ENCODE data around the gene TSEN2.
"Not testable (repeated sequence)": the region's sequence is repeated elsewhere in the genome, so short reads cannot be mapped to it uniquely, and the experiment has no call there.

The TSEN2 gene

DNA sequence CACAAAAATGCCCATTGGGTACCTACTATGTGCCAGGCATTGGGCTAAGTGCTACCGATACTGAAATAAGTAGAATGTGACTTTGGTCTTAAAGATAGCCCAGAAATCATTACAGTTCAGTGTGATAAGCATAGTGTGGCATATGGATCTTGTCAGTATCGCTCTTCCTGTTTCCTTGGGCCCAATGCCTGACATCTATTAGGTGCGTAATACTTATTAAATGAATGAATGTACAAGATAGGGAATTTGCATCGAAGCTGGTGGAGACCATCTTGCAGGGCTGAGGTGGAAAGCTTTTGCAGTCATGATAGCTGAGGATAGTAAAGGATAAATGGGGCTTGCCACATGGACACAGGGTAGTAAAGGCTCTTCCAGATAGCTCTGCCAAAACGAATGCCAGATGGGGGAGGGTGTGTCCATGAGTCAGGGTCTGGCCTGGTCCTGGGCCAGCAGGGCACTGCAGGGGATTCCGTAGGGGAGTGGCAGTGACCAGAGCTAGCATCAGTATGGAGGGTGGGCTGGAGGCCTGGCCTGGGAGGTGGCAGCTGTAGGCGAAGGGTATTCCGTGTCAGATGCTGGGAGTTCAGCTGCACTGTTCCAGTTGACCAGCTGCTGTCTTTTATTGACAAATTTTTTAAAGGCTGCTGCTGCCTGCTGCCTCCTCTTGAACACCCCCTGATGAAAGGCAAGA is 23.5 kb downstream of the TSEN2 start:
- peak; percentile 58 for DNase-seq

DNA sequence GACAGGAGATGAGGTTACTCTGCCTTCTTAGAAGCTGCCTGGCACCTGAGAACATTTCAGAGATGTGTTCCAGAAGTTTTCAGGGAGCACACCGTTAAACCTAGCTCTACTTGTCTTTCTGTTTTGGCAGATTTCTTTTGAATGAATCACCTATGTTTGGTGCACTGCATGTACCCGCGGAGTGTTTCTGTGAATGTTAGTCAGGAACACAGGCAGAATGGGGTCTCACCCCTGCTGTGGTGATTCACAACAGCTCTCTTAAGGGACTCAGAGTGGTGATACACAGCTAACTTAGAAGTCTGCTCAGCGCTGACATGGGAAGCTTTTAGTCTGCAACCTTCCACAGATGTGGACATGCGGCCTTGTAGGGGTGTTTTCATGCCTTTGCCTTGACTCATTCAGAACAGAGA is 24.0 kb downstream of the TSEN2 start:
- no peak for DNase-seq

DNA sequence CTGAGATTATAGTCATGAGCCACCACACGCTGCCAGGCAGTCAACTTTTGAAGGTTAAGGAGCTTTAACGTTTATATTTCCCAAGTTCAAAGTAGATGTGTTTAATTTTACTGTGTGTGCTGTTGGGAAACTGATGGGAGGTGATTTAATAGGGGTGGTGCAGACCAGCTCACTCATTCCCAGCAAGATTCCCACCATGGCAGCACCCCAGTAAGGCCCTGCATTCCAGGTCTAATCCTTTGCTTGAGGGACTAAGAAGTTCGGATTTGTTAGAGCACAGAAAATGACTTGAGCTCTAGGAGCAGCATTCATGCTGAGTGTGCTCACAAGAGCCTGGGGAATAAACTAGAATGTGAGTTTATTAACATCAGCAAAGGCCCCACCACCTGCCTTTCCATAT is 25.2 kb downstream of the TSEN2 start:
- DNase-seq, result no peak

DNA sequence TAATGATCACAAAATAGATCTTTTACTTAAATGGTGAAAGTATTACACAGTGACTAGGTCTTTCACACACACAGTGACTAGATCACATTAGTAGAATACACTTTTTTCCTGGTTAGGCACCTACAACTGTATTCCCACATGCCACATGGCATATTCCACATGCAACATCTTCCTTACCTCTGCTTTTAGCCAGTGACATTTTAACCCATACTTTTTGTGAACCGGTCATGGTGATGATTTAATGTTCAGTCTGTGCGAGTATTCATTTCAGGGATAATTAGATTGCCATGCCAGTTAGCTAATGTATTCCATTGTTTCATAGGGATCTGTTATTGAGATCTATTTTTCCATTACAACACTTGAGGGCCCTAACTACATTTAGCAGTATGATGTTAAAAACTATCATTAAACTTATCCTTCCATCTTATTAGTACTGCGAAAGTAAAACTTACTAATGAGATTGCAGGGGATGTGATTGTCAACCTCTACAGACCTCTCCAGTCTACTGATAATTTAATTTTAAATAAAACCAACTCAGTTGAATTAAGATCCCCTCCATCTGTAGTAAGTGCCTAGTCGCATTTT is 28.3 kb downstream of the TSEN2 start:
- DNase-seq, result no peak

DNA sequence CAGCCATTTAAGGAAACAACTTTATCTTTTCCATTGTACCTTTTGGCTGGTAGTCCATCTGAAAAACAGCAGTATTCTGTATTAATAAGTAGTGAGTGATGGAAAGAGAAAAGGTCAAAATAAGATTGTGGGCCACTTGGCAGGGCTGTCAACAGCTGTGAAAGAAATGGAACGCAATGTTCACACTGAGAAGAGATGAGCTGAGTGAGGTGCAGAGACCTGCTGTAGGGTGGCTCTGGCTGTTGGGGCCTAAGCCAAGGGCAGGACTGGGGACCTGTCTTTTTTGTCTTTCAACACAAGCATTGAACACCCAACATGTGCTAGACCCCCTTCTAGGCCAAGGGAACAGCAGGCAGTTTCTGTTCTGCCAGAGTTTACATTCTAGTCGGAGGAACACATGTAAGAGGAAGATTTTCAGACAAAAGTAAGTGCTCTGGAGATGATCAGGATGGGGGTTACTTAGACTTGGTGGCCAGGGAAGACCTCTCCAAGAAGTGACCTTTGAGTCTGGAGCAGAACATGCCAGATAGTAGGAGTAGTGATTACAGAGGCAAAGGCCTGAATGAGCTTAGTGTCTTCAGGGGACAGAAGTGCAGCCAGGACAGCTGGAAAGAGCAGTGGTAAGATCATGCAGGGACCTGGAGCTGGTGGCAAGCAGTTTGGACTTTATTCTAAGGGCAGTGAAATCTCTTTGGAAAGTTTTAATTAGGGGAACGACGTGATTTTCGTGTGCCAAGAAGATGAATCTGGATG is 29.6 kb downstream of the TSEN2 start:
- no peak for DNase-seq

DNA sequence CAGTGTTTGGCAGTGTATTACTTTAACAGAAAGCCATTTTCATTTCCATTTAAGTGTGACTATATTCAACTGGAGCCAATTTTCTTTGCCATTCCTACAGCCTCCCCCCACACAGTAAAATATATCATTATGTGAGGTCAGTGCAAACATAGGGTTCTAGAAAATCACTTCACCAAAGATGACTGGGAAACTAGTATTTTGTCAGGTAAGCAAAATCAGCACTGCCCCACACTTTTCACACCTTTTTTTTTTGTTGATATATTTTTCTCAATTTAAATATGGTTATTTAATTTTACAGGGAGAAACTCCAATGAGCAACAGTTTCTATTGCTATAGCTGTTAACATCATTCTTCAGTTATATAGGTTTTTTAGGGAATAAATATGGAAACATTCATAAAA is 31.4 kb downstream of the TSEN2 start:
- no peak for DNase-seq

DNA sequence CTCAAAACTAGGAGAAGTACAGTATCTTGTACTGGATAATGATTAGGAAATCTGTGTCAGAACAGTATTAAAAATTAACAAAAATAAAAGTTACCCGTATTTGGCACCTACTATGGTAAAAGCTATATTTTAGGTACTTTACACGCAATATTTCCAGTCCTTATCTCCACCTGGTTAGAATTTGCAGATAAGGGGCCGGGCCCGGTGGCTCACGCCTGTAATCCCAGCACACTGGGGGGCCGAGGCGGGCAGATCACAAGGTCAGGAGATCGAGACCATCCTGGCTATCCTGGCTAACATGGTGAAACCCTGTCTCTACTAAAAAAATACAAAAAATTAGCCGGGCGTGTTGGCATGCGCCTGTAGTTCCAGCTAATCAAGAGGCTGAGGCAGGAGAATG is 32.6 kb downstream of the TSEN2 start:
- no peak for DNase-seq

DNA sequence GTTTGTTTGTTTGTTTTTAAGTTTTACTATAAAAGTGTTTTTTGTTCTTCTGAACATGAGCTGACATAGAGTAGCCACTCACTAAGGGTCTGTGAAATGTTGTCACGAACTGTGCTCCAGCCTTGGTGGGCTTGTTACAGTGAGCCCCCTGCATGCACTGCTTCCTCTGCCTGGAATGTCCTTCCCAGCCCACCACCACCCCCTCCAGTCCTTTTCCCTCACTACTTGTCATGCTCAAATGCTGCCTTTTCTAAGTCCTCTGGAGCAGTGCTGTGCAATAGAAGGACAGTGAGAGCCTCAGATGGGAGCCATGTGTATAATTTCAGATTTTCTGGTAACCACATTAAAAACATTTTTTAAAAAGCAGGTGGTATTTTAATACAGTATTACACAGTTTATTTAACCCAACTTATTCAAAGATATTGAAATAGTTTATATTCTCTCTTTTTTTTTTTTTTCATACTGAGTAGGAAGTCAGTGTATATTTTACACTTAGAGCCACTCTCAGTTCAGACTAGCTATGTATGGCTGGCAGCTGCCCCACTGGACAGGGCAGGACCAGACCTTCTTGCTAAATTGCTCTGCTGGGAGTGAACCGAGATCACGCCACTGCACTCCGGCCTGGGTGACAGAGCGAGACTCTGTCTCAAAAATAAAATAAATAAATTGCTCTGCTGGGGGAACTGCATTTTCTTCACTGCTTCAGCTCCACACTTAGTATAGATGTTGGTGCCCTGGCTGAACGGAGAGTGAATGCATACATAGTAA is 34.2 kb downstream of the TSEN2 start:
- DNase-seq, result no peak

DNA sequence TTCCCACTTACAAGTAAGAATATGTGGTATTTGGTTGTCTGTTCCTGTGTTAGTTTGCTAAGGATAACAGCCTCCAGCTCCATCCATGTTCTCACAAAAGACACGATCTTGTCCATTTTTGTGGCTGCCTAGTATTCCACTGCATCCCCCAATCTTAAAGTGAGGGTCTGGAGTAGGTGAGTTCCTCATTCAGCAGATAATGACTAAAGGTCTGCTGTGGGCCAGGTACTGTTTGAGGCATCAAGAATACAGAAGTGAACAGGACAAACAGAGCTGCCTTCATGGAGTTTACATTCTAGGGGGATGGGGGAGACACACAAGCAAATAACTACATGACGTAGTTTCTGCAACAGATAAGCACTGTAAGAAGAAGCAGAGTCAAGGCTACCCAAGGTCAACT is 36.7 kb downstream of the TSEN2 start:
- DNase-seq, result no peak

DNA sequence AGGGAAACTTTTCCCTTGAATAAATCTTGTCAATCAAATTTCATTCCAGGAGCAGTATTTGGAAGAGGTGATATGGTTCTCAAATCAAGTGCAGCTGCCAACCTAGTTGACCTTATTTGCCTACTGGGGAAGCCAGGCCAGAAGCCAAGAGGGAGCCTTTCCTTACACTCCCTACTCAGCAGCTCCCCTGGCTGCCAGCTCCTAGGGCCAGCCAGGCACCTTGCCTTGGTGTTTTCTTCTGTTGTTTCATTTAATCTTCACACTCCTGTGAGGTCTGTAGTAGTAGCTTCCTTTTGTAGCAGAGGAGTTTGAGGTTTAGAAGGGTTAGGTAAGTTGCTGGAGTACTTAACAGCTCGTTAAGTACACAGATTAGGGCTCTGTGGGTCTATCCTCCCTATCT is 38.4 kb downstream of the TSEN2 start:
- DNase-seq, result no peak

DNA sequence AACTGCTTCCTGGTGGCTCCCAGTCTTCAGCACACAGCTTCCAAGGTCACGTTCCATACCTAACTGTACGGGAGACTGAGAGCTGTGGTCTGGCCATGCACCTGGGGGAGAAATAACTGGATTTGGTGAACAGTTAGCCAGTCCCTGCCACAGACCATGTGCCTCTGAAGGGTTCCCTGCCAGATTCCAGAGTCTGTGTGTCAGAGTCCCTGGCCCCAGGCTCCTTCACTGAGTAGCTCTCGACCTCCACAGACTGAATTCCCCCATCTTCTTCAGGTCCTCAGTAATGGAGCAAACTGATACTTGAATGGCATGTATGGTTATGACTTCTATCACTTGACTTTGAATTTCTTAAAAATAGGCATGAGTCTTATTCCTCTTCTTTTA is 43.5 kb downstream of the TSEN2 start:
- DNase-seq, result no peak

DNA sequence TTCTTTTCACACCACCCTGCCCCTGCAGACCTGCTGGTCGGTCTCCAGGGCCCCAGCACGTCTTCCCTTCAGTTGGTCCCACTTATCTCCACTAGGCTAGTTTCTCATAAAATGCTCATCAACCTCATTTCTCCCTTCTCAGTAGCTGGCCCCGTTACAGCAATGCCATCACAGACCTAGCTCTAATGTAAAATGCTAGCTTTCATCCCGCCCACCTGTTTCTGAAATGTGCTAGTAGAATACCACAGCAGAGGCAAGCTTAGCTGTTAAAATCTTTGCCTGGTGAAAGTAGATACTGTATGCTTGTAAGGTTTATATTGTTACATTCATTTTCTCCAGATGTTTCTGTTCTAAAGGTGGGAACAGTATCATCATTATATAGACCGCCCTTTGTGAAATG is 47.9 kb downstream of the TSEN2 start:
- DNase-seq, result no peak

DNA sequence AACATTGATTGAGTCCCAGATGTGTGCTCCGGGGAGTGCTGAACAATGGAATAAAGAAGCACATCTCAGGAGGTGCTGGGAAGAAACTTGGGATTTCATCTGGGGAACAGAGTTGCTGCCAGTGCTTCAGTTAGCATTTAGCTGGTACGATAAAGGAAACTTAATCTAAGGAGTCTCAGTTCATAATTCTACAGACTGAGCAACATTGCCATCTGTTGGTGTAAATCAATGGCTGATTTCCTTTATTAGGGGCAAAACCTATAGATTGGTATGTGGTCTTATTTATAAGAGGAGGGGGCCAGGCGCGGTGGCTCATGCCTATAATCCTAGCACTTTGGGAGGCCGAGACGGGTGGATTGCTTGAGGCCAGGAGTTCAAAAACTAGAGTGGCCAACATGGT is 52.1 kb downstream of the TSEN2 start:
- no peak for DNase-seq

DNA sequence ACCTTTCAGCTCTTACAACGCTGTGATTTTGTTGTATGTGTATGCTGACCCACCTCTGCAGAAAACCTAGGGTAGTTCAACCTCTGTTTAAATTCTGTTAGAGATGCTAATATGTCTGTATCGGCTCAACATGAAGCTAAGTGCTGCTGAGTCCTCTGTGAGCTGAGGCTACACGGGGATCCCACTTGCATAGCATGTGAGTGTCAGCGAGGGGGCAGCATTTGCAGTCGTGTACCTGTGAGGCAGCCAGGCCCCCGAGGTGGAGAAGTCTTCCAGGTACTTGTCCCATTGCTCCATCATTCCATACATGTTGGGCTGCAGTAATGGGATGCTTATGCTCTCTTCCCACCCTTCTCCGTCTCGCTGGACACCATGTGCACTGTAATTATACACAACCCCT is 57.3 kb downstream of the TSEN2 start:
- DNase-seq, result no peak

DNA sequence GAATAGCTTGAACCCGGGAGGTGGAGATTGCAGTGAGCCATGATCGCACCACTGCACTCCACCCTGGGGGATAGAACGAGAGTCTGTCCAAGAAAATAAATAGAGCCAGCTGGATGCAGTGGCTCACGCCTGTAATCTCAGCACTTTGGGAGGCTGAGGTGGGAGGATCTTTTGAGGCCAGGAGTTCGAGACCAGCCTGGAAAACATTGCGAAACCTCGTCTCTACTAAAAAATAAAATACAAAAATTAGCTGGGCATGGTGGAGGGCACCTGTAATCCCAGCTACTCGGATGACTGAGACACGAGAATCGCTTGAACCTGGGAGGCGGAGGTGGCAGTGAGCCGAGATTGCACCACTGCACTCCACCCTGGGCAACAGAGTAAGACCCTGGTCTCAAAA is 59.2 kb downstream of the TSEN2 start:
- not testable (repeated sequence) for DNase-seq

DNA sequence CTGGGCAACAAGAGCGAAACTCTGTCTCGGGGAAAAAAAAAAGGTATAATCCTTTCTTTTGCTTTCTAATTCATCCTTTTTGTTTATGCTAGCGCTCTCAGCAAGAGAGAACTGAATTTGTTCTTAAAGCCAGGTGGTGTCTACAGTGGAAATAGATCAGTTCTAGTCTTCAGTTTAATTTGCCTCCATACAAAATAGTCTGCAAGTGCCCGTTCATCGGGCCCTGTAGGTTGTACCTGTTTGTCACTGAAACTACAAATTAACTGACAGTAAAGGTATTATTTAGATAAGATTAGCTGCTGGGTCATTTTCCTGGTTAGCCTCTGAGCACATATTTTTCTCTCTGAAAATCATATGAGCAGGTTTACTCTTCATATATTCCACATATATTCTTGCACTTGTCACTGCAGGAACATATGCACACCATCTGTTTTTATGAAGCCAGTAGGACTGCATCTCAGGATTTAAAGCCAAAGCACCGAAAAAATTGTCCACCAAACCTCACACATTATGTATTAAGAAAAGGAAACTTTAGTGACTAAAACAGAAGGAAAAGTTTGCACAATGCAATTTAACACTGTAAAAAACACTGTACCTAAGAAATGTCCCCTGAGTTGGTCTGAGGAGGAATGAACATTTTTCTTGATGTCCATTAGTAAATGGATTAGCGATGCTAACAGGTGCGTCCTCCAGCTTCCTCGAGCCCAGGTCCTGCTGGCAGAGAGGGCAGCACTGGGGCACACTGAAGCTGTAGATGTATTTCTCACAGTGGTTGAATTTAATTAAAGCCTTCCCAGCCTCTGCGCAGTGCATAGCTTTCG is 60.6 kb downstream of the TSEN2 start:
- no peak for DNase-seq

DNA sequence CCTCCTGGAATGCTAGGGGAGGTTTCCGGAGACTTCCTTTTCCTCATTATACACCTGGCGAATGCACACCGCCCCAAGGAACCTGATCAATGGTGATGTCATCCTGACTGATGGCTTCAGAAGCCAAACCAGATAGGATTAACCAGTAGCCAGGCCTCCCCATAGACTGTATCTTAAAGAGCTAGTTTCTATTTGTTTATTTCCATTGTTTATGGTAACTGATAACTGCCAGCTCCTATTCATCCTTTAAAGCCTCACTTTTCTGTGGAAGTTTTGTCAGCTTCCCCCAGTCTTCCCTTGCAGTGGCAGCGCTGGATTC is 61.2 kb downstream of the TSEN2 start, which contains the start of gene MKRN2OS:
MKRN2OS (minus strand) TSS at position 27 of the 319 bp plus-strand sequence. CDS start 35 bp downstream, outside the sequence.
- DNase-seq, result no peak

DNA sequence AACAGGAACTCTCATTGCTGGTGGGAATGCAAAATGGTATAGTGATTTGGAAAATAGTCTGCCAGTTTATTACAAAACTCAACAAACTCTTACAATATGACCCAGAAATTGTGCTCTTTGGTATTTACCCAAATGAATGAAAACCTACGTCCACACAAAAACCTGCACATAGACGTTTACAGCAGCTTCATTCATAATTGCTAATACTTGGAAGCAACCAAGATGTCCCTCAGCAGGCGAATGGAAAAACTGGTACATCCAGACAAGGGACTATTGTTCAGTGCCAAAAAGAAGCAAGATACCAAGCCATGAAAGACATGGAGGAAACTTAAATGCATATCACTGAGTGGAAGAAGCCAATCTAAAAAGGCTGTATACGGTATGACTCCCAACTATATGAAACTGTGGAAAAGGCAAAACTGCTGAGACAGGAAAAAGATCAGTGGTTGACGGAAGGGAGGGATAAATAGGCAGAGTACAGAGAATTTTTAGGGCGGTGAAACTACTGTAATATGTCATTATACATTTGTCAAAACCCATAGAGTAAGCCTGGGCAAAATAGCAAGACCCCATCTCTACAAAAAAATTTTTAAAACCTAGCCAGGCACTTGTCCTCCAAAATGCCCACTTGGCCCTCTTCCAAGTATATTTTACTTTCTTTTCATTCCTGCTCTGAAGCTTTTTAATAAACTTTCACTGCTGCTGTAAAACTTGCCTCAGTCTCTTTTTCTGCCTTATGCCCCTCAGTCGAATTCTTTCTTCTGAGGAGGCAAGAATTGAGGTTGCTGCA is 65.9 kb downstream of the TSEN2 start:
- no peak for DNase-seq

DNA sequence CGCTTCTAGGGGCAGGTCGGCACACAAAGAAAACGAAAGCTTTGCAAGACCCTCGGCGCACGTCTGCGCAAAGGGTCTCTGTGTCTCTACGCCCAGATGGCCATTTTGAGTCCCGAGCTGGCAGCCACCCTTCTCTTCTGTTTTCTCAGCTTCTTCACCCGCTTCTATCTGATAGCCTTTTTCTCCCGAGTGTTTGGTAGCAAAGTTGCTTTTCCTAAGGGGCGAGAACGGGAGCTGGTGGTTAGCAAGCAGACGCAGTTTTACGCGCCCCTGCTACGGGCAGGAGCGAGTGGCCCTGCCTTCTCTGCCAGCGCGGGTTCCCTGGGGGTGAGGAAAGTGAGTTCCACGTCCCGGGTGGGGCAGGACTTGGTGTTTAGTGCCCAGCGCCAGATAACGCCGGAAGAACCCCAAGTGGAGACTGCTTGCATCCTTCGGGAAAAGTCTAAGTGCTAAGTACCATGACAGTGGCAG is 69.7 kb downstream of the TSEN2 start:
- peak; percentile 51 for DNase-seq

DNA sequence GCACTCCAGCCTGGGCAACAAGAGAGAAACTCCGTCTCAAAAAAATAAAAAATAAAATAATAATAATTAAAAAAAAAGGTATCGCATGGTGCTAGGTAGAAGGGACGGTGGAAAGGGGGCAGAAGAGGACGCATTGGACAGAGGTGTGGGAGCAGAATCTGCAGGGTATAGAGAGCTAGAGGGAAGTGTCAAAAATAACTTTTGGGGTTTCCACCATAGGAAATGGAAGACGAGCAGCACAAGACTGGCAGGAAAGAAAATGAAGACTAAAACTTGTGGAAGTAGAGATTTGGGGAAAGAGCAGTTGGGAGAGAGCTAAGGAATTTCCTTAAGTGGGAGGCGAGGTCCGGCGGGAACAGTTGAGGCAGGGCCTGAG is 72.0 kb downstream of the TSEN2 start:
- DNase-seq, result no peak

DNA sequence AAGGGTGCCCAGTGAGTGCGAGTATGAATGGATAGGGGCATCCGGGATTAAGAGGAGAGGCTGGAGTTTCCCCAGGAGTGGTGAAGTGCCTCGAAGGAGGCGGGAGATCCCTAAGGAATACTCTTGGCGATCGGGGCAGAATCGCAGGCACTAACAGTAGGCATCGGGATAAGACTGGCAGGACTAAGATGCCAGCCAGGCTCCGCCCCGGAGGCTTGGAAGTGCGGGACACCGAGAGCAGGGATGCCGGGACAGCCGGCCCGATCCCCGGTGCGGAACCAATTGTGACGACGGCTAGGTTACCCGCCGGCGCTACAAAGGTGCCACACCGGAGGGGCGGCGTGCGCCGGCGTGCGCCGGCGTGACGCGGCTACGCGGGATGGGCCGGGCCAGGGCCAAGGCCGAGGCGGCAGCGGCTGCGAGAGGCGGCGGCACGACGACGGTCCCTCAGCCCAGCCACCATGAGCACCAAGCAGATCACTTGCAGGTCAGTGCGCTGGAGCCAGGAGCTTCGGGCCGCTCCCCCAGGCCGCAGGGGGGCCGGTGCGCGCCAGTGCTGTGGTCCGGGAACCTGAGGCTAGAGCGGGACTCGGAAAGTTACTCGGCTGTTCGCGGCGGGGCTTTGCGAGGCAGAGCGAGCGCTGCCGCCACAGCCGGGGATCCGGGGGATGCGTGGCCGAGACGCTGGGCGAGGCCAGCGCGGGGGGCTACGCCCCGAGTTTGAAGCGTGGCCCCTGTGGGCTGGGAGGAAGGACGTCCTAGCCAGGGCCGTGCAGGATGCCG is 72.6 kb downstream of the TSEN2 start, which contains the start of gene MKRN2:
MKRN2 (plus strand) TSS at position 398 of the 783 bp plus-strand sequence; CDS start at position 462, 64 bp downstream.
- DNase-seq, result peak; percentile 93

Measured in femur (tissue), 1 donor.